ENCODE data around the gene RYR2.
"Not testable (repeated sequence)": the region's sequence is repeated elsewhere in the genome, so short reads cannot be mapped to it uniquely, and the experiment has no call there.

RYR2 gene

DNA sequence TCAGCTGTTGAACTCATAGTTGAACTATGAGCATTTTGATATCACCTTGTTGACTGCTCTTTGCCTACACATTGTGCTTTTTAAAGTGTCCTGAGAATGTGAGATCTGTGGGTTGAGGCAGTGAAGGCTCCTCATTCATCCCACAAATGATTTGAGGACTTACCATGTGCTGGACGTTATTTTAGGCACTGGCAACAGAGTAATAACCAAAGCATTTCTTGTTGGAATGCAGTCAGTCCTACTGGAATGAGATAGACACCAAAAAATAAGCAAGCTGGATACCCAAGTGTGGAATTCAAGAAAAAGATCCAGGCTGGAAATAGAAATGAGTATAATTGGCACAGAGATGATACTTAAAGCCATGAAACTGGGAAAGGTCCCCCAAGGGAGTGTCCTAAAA, 775.3 kb downstream of the RYR2 start:
- no peak for DNase-seq

DNA sequence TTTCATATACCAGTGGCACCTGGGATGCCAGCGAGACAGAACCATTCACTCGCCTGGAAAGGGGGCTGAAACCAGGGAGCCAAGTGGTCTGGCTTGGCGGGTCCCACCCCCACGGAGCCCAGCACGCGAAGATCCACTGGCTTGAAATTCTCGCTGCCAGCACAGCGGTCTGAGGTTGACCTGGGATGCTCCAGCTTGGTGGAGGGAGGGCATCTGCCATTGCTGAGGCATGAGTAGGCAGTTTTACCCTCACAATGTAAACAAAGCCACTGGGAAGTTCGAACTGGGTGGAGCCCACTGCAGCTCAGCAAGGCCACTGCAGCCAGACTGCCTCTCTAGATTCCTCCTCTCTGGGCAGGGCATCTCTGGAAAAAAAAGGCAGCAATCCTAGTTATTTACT, 778.6 kb downstream of the RYR2 start:
- DNase-seq, result not testable (repeated sequence)

DNA sequence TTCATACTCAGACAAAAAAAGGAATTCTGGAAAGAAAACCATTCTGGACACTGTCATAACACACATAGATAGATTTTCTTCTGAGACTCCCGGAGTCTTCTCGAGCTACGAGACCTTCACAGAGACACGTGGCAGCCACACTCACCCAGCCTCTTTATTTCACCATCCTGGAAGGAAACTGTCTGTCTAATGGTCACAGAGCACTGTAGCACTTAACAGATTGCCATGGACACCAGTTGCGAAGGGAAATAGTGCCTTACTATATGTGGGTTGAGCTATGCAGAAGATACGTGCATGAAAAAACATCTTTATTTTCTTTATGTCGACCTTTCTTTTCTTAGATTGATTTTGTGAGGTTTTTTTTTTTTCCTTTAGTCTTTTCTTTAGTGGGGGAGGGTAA, 790.9 kb downstream of the RYR2 start:
- DNase-seq, result no peak

DNA sequence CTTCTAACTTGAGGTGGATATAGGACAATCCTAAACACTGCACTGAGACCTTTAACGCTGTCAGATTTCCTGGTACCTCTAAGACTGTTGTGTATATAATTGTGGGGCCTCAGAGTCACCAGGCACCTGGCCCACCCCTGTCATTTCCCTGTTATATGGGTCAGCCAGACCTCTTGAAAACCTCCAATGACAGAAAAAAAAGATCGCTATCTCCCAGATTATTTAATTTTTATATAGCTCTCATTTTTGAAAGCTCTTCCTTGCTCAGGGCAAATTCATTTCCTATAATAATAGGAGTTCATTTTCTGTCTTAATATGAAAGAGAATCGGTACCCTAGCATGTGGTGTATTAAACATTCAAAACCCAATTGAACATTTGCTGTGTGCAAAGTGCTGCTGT, 792.1 kb downstream of the RYR2 start:
- no peak for DNase-seq

DNA sequence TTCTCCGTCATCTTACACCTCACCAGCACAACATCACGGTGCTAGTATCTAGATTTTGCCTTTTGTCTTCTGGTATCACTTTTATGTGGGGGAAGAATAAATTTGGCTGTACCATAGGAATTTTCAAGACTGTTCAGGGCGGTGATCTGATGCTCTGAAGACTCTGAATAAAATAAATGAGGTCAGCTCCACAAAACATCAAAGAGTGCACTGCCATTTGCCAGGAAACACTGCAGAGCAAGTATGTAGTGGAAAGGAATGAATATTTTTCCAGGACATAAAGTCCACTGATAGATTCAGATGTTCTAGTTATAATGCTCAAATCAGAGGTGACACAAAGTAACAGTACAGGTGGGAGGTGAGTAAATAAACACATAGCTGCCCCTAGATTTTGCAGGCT, 792.5 kb downstream of the RYR2 start:
- no peak for DNase-seq

DNA sequence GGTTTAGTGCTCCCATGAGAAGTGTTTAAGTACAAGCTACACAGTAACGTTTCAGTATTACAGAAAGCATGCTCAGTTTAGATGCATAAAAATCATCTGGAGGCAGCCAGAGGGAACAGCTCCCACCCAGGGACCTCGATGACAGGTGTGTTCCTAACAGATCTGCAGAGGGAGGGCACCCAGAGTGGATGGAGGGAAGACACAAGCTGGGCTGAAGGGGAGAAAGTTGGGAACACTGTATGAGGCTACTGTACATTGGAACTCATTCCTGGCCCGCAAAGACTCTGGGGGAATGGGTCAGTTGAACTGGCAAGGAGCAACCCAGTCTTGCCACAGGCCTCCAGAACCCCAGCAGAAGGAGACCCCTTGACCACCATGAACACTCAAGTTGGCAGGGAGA, 796.3 kb downstream of the RYR2 start:
- no peak for DNase-seq

DNA sequence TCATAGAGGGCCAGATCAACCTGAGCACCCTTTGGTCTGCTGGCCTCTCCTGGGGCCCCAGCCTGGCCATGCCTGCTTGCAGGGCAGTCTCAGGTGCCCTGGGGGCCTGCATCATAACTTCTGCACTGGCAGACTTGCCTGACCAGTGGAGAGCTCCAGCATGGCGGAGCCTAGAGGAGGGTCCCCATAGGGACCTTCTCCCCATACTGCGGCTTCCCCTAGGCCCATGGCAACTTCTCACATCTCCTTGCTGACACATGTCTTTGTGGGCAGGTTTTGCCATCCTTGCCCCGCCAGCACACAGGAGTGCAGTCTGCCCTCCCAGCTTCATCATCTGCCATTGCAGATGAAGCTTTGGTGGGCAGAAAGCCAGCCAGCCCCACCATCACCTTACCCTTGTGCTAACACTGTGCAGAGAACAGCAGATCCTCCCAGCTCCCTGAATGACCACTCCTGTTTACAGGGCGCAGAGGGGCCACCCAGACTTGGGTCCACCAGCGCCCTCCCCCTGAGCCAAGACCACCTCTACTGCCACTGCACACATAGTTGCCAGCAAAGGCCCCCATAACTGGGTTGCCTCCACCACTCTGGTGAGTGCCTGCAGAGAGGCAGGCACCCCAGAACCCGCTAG, 797.0 kb downstream of the RYR2 start:
- no peak for DNase-seq

DNA sequence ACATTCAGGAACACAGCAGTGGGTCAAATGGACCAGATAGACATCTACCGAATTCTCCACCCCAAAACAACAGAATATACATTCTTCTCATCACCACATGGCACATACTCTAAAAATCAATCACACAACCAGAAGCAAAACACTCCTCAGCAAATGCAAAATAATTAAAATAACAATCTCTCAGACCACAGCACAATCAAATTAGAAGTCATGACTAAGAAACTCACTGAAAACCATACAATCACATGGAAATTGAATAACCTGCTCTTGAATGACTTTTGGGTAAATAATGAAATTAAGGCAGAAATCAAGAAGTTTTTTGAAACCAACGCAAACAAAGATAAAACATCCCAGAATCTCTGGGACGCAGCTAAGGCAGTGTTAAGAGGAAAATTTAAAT, 799.5 kb downstream of the RYR2 start:
- DNase-seq, result no peak

DNA sequence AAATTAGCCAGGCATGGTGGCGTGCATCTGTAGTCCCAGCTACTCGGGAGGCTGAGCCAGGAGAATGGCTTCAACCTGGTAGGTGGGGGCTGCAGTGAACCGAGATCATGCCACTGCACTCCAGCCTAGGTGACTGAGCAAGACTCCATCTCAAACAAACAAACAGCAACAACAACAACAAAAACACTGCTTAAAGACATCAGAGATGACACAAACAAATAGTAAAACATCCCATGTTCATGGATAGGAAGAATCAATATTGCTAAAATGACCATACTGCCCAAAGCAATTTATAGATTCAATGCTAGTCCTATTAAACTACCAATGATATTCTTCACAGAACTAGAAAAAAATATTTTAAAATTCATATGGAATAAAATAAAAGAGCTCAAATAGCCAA, 801.5 kb downstream of the RYR2 start:
- DNase-seq, result not testable (repeated sequence)

DNA sequence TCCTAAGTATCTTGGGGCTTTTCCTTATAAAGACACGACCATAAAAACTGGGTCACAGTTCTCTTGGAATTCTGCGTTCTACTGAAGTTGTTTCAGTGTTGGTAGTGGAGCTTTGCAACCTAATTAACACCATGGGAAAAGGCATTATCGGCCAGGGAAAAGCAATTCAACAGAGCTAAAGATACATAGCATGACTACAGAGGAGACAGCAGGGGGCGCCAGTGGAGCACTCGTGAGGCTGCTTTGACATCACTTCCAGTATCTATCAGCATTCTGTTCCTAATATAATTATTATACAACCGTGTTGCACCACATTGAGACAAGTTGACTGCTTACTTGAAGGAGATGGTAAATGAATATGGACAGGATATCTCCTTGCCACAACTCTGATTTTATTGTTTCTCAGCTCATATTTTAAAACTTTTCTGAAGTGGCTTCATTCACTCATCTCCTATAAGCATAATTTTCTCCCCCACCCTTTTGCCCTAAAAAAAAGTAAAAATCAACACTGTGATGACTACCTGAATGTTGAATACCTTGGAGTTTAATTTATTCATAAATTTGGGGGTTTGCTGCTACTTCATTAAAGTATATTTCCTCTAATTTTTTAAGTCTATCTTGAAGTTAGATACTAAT, 809.3 kb downstream of the RYR2 start:
- no peak for DNase-seq

DNA sequence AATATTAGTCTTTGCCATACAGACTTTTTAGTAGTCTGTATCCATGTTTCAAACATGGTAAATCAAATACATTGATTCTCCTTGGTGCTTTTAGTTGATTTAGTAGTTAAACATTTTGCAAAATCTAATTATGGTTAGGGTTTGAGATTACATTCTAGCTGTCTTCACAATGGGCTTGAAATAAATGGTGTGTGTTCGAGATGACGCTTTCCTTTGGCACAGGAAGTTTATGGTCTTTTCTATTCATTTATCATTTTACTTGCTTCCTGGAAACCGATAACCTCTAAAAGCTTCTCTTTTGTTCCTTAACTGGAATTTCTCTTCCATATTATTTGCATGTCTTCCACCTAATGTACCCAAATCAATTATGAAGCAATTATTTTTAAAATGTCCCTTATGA, 810.4 kb downstream of the RYR2 start:
- no peak for DNase-seq

DNA sequence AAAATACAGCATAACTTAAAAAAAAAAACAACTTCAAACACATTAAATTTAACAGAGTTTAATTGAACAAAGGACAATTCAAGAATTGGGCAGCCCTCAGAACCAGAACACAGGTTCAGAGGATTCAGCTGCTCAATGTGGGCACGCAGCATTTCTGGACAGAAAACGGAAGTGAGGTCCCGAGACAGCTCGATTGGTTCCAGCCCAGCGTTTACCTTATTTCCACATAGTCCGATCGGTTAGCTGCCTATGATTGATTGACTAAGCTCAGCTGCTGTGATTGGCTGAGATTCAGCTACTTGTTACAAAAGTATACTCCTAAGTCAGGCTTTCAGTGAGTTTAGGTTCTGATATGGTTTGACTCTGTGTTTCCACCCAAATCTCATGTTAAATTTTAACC, 815.5 kb downstream of the RYR2 start:
- no peak for DNase-seq

DNA sequence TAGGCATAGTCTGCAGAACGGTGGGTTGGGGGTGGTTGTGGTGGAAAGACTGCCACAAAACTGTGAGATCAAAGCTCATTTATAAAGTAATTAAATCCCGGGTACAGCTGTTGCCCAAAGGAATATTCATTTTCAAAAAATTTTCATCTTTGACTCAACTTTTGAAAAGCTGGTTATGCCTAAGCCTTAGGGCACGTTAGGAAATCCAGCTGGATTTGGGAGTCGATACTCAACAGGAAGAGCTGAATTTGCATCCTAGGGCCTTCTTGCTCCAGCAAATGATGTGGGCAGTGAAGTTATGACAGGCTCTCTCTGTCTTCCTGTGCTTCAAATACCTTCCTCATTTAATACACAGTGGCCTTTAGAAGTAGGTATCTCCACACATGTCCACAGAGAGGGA, 817.0 kb downstream of the RYR2 start:
- no peak for DNase-seq

DNA sequence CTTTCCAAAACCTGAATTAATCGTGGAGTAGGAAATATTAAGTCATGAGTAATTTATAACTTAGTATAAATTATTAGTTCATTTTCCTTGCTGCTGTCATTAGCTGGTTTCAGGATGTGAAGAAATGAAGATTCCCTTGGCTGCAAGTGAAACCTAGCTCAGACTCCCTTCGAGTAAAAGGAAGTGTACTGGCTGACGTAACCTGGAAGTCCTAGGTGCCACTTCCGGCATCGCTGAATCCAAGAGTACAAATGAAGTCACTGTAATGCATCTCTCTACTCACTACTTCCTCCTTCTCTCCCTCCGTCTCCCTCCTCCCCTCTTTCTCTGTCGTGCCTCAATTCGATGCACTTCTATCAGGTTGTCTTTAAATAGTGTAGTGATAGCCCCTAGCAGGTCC, 820.0 kb downstream of the RYR2 start:
- no peak for DNase-seq

DNA sequence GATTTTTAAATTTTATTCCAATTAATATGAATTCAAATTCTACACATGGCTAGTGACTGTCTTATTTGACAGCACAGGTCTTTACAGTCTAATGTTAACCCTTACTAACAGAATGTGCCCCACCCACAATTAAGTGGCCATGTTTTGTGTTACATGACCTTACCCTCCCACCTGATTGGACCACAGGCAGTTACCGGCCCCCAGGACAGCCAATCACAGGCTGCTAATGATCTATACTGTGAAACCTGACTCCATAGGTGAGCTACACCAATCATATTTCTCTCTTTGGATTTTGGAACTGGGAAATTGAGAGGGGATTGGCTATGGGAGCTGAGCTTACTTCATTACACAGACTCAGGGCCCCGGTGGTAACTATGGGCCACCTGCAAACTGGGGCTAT, 821.2 kb downstream of the RYR2 start:
- no peak for DNase-seq

DNA sequence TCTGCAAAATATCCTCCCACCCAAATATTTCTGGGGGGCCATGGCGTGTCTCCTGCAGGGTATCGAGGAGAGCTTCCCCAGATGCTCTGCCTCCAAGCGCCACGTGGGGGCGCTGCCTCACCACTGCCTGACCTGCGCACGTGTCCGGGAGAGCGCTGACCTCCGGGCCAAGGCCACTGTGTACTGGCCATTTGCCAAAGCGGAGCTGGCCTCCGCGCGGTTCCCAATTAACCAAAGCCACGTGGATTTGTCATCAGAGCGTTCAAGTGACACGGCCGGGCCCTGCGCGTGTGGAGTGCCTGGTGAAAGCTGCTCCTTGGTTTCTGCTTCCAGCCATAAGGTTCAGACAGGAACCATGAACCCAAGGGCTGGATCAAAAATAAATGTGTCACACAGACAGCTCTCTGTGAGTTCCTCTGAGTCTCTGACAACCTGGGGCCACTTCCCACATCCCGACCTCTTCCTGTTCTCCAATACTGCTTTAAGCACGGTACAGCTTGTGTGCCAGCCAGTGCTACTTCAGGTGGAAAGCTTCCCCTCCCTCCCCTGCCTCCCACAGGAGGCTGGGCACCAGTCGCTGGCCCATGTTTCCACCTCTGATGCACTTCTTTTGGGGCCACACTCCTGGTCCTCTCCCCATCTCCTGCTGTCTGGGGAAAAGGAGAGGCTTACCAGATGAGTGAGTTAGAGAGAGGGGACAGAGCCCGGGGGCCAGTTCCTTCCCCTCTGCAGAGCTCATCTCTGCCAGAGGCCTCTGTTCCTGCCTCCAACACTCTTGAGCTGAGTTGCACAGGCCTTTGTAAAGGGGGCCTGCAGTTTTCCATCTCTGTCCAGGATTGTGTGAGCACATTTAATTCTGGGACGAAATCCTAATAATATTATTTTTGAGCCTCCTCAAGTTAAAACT, 822.6 kb downstream of the RYR2 start:
- no peak for DNase-seq

DNA sequence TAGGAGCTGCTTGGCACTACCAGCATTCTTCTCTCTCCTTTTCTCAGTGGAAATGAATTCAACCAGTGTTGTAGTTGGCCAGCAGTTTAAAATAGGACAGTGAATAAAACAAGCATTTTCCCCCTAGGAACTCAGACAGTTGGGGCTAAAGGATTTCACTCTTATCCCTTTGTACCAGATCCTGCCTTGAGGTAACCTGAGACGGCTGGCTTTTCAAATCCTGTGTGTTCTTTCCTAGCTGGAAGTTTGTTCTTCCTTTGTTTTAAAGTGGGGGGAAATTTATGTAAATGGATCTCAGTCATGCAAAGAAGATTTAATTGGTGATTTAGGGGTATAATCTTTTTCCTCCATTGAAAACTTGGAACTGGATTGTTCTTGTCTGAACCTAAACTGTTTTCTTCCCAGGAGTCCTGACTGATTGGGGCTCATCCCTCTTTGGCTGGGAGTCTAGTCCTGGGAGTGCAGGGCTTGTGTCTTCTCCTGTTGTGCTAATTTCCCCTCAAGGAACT, 825.5 kb downstream of the RYR2 start:
- DNase-seq, result no peak

DNA sequence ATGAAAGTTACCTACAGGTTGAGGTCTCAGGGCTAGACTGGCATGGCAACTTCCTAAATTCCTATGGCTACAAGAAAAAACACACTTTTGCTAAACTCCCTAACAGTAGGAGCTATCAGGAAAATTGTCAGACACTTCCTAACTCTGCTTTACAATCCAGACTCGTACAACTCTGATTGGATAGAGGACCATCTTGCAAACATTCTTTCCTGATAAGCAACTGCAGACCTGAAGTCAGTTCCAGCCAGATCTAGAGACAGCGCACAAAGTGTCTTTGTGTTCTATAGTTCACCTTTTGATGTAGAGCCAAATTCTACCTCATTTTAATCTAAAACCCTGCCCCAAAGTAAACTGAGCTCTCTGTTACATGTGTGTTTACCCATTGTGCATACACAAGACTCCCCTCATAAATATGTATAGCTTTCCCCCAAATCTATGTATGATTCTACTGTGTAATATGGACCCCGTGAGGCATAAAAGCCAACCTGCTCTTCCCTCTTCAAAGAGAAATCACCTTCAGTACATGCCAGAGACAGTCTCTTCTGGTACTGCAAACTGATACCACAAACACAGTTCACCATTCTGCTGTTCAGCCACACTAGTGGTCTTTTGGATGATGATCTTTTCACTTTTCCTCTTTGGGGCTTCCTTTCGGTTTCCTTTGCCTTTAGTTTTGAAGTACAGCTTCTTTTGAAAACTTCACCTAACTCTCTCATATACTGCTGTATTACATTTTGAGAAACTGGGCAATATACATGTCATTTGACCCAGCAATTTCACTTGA, 827.0 kb downstream of the RYR2 start:
- DNase-seq, result no peak

DNA sequence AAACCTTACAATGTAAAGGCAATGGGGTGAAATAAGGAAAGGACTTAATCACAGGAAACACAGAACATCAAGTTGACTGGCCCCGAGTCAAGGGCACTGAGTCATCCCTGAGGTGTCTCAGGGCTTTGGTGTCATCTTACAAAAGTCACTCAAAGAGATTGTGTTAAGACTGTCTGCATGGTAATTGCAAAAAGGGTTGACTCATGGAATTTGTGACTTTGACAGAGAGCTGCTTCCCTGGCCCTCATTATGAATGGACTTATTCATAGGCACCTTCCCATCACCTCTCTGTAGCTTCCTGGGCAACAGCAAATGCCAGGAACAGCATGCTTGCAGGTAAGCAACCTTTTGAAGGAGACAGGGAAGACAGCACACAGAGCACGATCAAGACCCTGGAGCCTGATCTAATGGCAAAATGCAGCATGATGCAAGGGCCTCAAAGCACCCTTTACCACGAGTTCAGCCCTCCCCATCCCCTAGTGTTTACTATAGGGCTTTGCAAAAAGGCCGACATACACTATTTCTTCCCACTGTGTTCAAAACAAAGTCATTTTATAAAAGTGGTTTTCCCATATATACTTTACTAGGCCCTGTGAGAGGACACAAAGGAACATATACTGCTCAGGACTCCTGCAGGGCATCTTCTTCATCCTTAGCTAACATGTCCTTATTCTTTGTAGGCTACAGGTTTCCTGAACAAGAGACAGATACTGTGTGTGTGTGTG, 831.7 kb downstream of the RYR2 start:
- DNase-seq, result no peak

DNA sequence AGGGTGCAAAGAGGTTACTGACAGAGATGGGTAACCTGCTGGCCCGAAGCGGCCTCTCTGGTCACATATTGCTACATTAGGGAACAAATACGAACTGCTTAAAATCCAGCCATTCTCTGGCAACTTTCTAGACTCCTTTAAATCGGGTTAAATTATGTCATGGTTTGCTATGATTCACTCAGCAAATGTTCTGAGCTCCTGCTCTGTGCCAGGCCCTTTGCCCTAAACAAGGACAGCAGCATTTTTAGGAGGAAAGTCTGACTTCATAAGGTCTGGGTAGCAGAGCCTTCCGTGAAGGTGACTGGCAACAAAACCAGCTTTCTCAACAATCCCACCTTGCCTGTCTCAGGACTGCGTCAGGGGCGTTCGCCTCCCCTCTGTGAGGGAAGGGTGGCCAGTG, 833.3 kb downstream of the RYR2 start:
- no peak for DNase-seq

DNA sequence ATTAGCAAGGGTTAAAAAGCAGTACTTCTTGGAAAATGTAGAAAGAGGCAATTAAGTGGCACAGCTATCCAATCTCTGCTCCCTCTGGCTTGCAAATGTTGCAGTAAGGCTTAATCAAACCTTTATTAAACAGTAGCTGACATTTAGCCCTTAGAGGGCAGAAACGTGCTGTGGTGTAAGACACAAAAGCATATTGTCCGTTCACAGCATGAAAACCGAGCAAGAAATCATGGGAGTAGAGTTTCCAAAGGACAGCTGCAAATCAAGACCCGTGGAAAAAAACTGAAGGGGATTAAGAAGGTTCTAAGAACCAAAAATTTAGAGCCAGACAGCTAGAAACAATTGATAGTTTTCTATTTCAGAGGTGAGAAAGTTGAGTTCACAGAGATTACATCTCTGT, 835.6 kb downstream of the RYR2 start:
- no peak for DNase-seq

DNA sequence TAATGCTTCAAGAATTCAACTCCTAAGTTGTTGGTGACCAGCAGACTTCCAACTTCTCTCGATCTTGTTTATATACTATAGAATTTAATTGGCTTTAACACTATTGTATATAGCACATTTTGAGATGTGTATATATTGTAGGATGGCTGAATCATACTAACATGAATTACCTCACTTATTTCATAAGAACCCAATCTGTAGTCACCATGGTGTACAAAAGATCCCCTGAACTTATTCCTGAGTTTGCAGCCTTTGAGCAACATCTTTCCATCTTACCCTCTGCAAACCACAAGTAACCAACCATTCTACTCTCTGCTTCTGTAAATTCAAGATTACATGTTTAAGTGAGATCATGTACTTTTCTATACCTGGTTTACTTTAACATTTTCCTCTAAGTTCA, 836.4 kb downstream of the RYR2 start:
- DNase-seq, result no peak

DNA sequence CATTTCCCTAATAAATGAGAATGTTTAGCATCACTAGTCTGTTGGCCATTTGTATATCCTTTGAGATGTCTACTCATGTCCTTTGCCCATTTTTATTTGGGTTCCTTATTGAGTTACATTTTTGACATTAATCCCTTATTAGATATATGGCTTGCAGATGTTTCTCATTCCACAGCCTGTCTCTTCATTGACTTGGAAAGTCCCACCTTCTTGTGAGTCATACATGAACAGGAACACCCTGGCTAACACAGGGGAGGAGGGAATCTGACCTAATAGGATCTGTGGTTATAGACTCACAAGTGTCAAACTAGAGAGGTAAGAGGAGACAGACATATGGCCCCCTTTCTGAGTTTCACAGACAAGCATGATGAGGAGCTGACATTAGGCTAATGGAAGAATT, 837.2 kb downstream of the RYR2 start:
- DNase-seq, result no peak
